Caco-2 (cell line): ENCODE data around the gene RAB29. TPM values are rescaled to one million over a fixed set of nuclear protein-coding genes. Genes with fewer than 3 reads are reported as not detected.

Experiments used
- BruUV-seq: library from RNA; stranded (reverse); fragments of 400-500 nt; replicated peaks from 2 replicates; lab custom pipeline; 2021; lab: Mats Ljungman, UMichigan
- CTCF ChIA-PET: fragments of 300-600 bp; sonication (Branson Sonifier 250); formaldehyde crosslinking; loops from one replicate; lab custom pipeline; 2022; ENCODE audit warnings: antibody characterized with exemption; lab: Charles Lee
- POLR2A ChIA-PET: fragments of 300-600 bp; sonication (Branson Sonifier 250); formaldehyde crosslinking; loops from one replicate; lab custom pipeline; 2022; ENCODE audit warnings: antibody characterized with exemption; lab: Charles Lee
- DNase-seq, 2 experiments: peaks; one replicate each; pipeline versions ENCODE4 v3.0.0 to v3.0.0-alpha.2; 2020 to 2022
- H3K27me3 ChIP-seq: replicated peaks from 2 replicates; pipeline ENCODE4 v1.6.0; 2011; ENCODE audit warnings: low read length; ENCODE audit not compliant: control insufficient read depth, insufficient read depth
- H3K36me3 ChIP-seq: 2 replicates; pipeline ENCODE4 v1.5.1; 2011; ENCODE audit warnings: low read length; ENCODE audit not compliant: control insufficient read depth, insufficient read depth
- H3K4me1 ChIP-seq: fragments of 250-450 bp; sonication (Bioruptor Pico); 2 replicates; pipeline ENCODE4 v1.5.1; 2020; ENCODE audit warnings: mild to moderate bottlenecking
- H3K4me3 ChIP-seq: 2 replicates; pipeline ENCODE4 v1.5.1; 2011; ENCODE audit warnings: low read depth, mild to moderate bottlenecking, control low read depth, low read length
- H3K9me3 ChIP-seq: fragments of 250-450 bp; sonication (Bioruptor Pico); 2 replicates; pipeline ENCODE4 v1.5.1; 2020; ENCODE audit warnings: mild to moderate bottlenecking, moderate library complexity
- H3K27ac Mint-ChIP-seq: one replicate; pipeline ENCODE4 v1.8.0; 2022; ENCODE audit warnings: mixed read lengths; ENCODE audit not compliant: unreplicated experiment
- H3K27me3 Mint-ChIP-seq: one replicate; pipeline ENCODE4 v1.8.0; 2022; ENCODE audit warnings: mixed read lengths; ENCODE audit not compliant: insufficient read depth, unreplicated experiment
- H3K36me3 Mint-ChIP-seq: one replicate; pipeline ENCODE4 v1.8.0; 2022; ENCODE audit warnings: mild to moderate bottlenecking, mixed read lengths; ENCODE audit not compliant: insufficient read depth, unreplicated experiment
- H3K4me1 Mint-ChIP-seq: one replicate; pipeline ENCODE4 v1.8.0; 2022; ENCODE audit warnings: low read depth, mixed read lengths; ENCODE audit not compliant: unreplicated experiment
- H3K4me3 Mint-ChIP-seq: one replicate; pipeline ENCODE4 v1.8.0; 2022; ENCODE audit warnings: mild to moderate bottlenecking, moderate library complexity, mixed read lengths; ENCODE audit not compliant: unreplicated experiment
- H3K9me3 Mint-ChIP-seq: one replicate; pipeline ENCODE4 v1.8.0; 2022; ENCODE audit warnings: mixed read lengths; ENCODE audit not compliant: unreplicated experiment
- CTCF ChIP-seq, 2 experiments: fragments of 200-600 bp in 1 of 2; IDR thresholded peaks; 1 replicate in 1 of 2; 2 replicates in 1 of 2; pipeline versions ENCODE4 v1.5.1 to v1.8.0; 2011 to 2022; ENCODE audit warnings: antibody characterized with exemption in 1 of 2, control low read depth in 1 of 2, inconsistent platforms in 1 of 2, low read depth in 1 of 2, low read length in 1 of 2, mild to moderate bottlenecking in 1 of 2, moderate library complexity in 1 of 2; ENCODE audit not compliant: insufficient read depth in 1 of 2, severe bottlenecking in 1 of 2, unreplicated experiment in 1 of 2
- intact Hi-C: fragments of 100-400 bp; cut with micrococcal nuclease; formaldehyde crosslinking; loops from one replicate; pipeline ENCODE4 v1.10.0; 2022; ENCODE audit not compliant: unreplicated experiment
- total RNA-seq: library from RNA; stranded (reverse); gene quantifications from 2 replicates; pipeline ENCODE4 v1.2.3, GENCODE V29; 2022

The RAB29 gene
- total RNA-seq, 1 experiment from 2014 or later, result 11.0 TPM

- Histone ChIP-seq H3K36me3 (no peaks in the 10 kb centered on the region), H3K27me3 (no peaks in the 10 kb centered on the region), H3K9me3 (no peaks in the 10 kb centered on the region), H3K4me3 (no peak overlapping the region), H3K4me1 (no peaks in the 10 kb centered on the region)
- DNase-seq, result peak; percentile 56 to 75
- no peak overlapping the region for H3K27ac Mint-ChIP-seq
- H3K4me3 Mint-ChIP-seq, result no peak overlapping the region
- no TSS peak for BruUV-seq
- H3K27me3 Mint-ChIP-seq, result no peaks in the 10 kb centered on the region
- intact Hi-C loops, result loop anchor here (1.0 kb wide), 4 partner anchors 116 to 315 kb away; no protein-coding TSS in a partner anchor
- H3K36me3 Mint-ChIP-seq, result no peaks in the 10 kb centered on the region
- CTCF ChIA-PET, result interaction anchor here (0.6 to 4.3 kb wide), 5 partner anchors 16 to 315 kb away, joined by 3 to 98 read pairs (median 5); partner anchors contain the start of gene RAB29
- no peaks in the 10 kb centered on the region for H3K4me1 Mint-ChIP-seq
- no peaks in the 10 kb centered on the region for H3K9me3 Mint-ChIP-seq
- POLR2A ChIA-PET, result no interaction called here
- TF ChIP-seq CTCF (IDR thresholded peaks at IDR 0.05; ENCODE audit: insufficient read depth in 1 of 2, low read depth in 1 of 2, low read length in 1 of 2, severe bottlenecking in 1 of 2, unreplicated experiment in 1 of 2), result peak; percentile 90
Observed at GRCh38 chr1:205791568-205792180, 16.4 kb upstream of the RAB29 start.

GRCh38 chr1:205787287-205787916, 12.1 kb upstream of the RAB29 start:
- H3K27me3 ChIP-seq, result no peaks in the 10 kb centered on the region
- no peak for TF ChIP-seq CTCF (IDR thresholded peaks at IDR 0.05; ENCODE audit: insufficient read depth in 1 of 2, low read depth in 1 of 2, low read length in 1 of 2, severe bottlenecking in 1 of 2, unreplicated experiment in 1 of 2)
- ChIA-PET POLR2A (no interaction called here), CTCF (interaction anchor here (0.9 to 1.0 kb wide), 3 partner anchors 128 to 319 kb away, joined by 3 to 6 read pairs (median 3); no protein-coding TSS in a partner anchor)
- H3K9me3 ChIP-seq, result no peaks in the 10 kb centered on the region
- intact Hi-C loops, result no loop called here
- no peak overlapping the region for H3K4me3 Mint-ChIP-seq
- no peaks in the 10 kb centered on the region for H3K36me3 Mint-ChIP-seq
- no peak overlapping the region for H3K27ac Mint-ChIP-seq
- H3K36me3 ChIP-seq, result no peaks in the 10 kb centered on the region
- DNase-seq, result no peak
- H3K4me1 Mint-ChIP-seq, result no peaks in the 10 kb centered on the region
- no peaks in the 10 kb centered on the region for H3K9me3 Mint-ChIP-seq
- no peaks in the 10 kb centered on the region for H3K27me3 Mint-ChIP-seq
- H3K4me3 ChIP-seq, result no peak overlapping the region
- H3K4me1 ChIP-seq, result no peaks in the 10 kb centered on the region
- no TSS peak for BruUV-seq

GRCh38 chr1:205786601-205787000, 11.3 kb upstream of the RAB29 start:
- no peaks in the 10 kb centered on the region for H3K4me1 ChIP-seq
- H3K4me3 ChIP-seq, result no peak overlapping the region
- intact Hi-C loops, result no loop called here
- no peaks in the 10 kb centered on the region for H3K9me3 ChIP-seq
- H3K36me3 ChIP-seq, result no peaks in the 10 kb centered on the region
- H3K27ac Mint-ChIP-seq, result no peak overlapping the region
- ChIA-PET CTCF (no interaction called here), POLR2A (no interaction called here)
- TF ChIP-seq CTCF (IDR thresholded peaks at IDR 0.05; ENCODE audit: insufficient read depth in 1 of 2, low read depth in 1 of 2, low read length in 1 of 2, severe bottlenecking in 1 of 2, unreplicated experiment in 1 of 2), result no peak
- H3K4me3 Mint-ChIP-seq, result no peak overlapping the region
- BruUV-seq, result no TSS peak
- H3K36me3 Mint-ChIP-seq, result no peaks in the 10 kb centered on the region
- peaks cover 3% of the 10 kb centered on the region for H3K27me3 Mint-ChIP-seq
- no peak for DNase-seq
- H3K27me3 ChIP-seq, result no peaks in the 10 kb centered on the region
- H3K9me3 Mint-ChIP-seq, result no peaks in the 10 kb centered on the region
- H3K4me1 Mint-ChIP-seq, result no peaks in the 10 kb centered on the region
